A549 (cell line): ENCODE measurements around the gene GARS1. TPM values are rescaled to one million over a fixed set of nuclear protein-coding genes. Genes with fewer than 3 reads are reported as not detected.

Experiments used
- ATAC-seq, 2 experiments: fragments of 200-7000 bp in 1 of 2; fragments of >200 bp in 1 of 2; cut with Nextera tagmentation in 1 of 2; cut with Tn5 transposase in 1 of 2; 3 replicates each; pipeline versions ENCODE4 v1.8.0 to v1.9.1; 2018 to 2020; ENCODE audit warnings: mild to moderate bottlenecking in 1 of 2, moderate library complexity in 1 of 2
- CTCF ChIA-PET: fragments of 300-600 bp; sonication (Branson Sonifier 250); formaldehyde crosslinking; extraction: SDS; loops from one replicate; lab custom pipeline; 2021; ENCODE audit warnings: antibody characterized with exemption, inconsistent platforms; lab: Yijun Ruan, JAX
- POLR2A ChIA-PET: fragments of 350-600 bp; formaldehyde crosslinking; extraction: SDS; loops from one replicate; lab custom pipeline; 2021; ENCODE audit warnings: antibody characterized with exemption, inconsistent platforms; lab: Yijun Ruan, JAX
- DNase-seq, 2 experiments: peaks; one replicate each; pipeline versions ENCODE4 v3.0.0 to v3.0.0-alpha.2; 2011 to 2016; ENCODE audit warnings: low read depth in 1 of 2, low spot score in 1 of 2
- FAIRE-seq: peaks from 2 replicates; lab custom pipeline; 2011; peaks lifted over from hg19 to GRCh38; lab: Jason Lieb, UNC
- H3K27ac ChIP-seq, 2 experiments: fragments of >200 bp; sonication (Bioruptor Twin); formaldehyde crosslinking; 3 replicates each; pipeline ENCODE4 v1.5.1; 2016 to 2017
- H3K4me1 ChIP-seq: fragments of >200 bp; sonication (Bioruptor Twin); formaldehyde crosslinking; 3 replicates; pipeline ENCODE4 v1.6.1; 2016
- H3K4me2 ChIP-seq: fragments of >200 bp; sonication (Bioruptor Twin); formaldehyde crosslinking; 3 replicates; pipeline ENCODE4 v1.6.1; 2016
- H3K4me3 ChIP-seq: fragments of >200 bp; sonication (Bioruptor Twin); formaldehyde crosslinking; 3 replicates; pipeline ENCODE4 v1.5.1; 2016
- H3K9me3 ChIP-seq: fragments of >200 bp; sonication (Bioruptor Twin); formaldehyde crosslinking; 3 replicates; pipeline ENCODE4 v1.6.1; 2016
- CEBPB ChIP-seq, 2 experiments: fragments of >200 bp in 1 of 2; sonication (Bioruptor Twin) in 1 of 2; formaldehyde crosslinking in 1 of 2; IDR thresholded peaks; 2 replicates each; pipeline ENCODE4 v1.6.1; 2012 to 2016
- ELK1 ChIP-seq: fragments of 150-350 bp; IDR thresholded peaks from 2 replicates; pipeline ENCODE4 v1.6.1; 2014; ENCODE audit warnings: low read depth, mild to moderate bottlenecking, low read length
- FOSB ChIP-seq: fragments of 250-450 bp; sonication (Bioruptor Pico); IDR thresholded peaks from 2 replicates; pipeline ENCODE4 v1.5.0; 2020; ENCODE audit warnings: mild to moderate bottlenecking, moderate library complexity
- FOSL2 ChIP-seq, 2 experiments: fragments of 450-650 bp in 1 of 2; fragments of >200 bp in 1 of 2; sonication (Bioruptor Twin) in 1 of 2; formaldehyde crosslinking; IDR thresholded peaks; 2 replicates each; pipeline versions ENCODE4 v1.5.0 to v1.6.1; 2016 to 2020; ENCODE audit warnings: mild to moderate bottlenecking in 1 of 2, moderate library complexity in 1 of 2
- GATA3 ChIP-seq: IDR thresholded peaks from 2 replicates; pipeline ENCODE4 v1.6.1; 2012; ENCODE audit warnings: borderline replicate concordance
- HEYL ChIP-seq: fragments of 250-450 bp; sonication (Bioruptor Pico); IDR thresholded peaks from 2 replicates; pipeline ENCODE4 v1.8.0; 2021; ENCODE audit warnings: mild to moderate bottlenecking, moderate library complexity
- HMGXB4 ChIP-seq: fragments of 250-450 bp; sonication (Bioruptor Pico); IDR thresholded peaks from 2 replicates; pipeline ENCODE4 v1.5.0; 2021; ENCODE audit warnings: mild to moderate bottlenecking, moderate library complexity, borderline replicate concordance
- HOXA7 ChIP-seq: fragments of 250-450 bp; sonication (Bioruptor Pico); IDR thresholded peaks from 2 replicates; pipeline ENCODE4 v1.5.0; 2020; ENCODE audit warnings: mild to moderate bottlenecking, moderate library complexity
- JUNB ChIP-seq: fragments of >200 bp; sonication (Bioruptor Twin); formaldehyde crosslinking; IDR thresholded peaks from 2 replicates; pipeline ENCODE4 v1.6.1; 2016
- KDM1A ChIP-seq: fragments of 200-600 bp; sonication (generic); IDR thresholded peaks from 2 replicates; pipeline ENCODE4 v1.6.1; 2016; ENCODE audit warnings: low read depth, mild to moderate bottlenecking
- MAX ChIP-seq: IDR thresholded peaks from 2 replicates; pipeline ENCODE4 v1.6.1; 2012
- MAZ ChIP-seq: fragments of 150-350 bp; IDR thresholded peaks from 2 replicates; pipeline ENCODE4 v1.6.1; 2014; ENCODE audit warnings: antibody characterized with exemption, low read depth, low read length, borderline replicate concordance
- NFE2L2 ChIP-seq: fragments of 150-350 bp; conservative IDR thresholded peaks from 2 replicates; pipeline ENCODE4 v1.6.1; 2014; ENCODE audit warnings: low read length
- POLR2AphosphoS2 ChIP-seq: conservative IDR thresholded peaks from 2 replicates; pipeline ENCODE4 v1.6.1; 2012; ENCODE audit warnings: low read length, improper control_type of control experiment, inconsistent platforms
- REST ChIP-seq: fragments of 200-600 bp; sonication (generic); IDR thresholded peaks from 2 replicates; pipeline ENCODE4 v1.6.1; 2016; ENCODE audit warnings: antibody characterized with exemption, mild to moderate bottlenecking, moderate library complexity
- RFX5 ChIP-seq: fragments of 450-650 bp; IDR thresholded peaks from 2 replicates; pipeline ENCODE4 v1.7.1; 2014; ENCODE audit warnings: antibody characterized with exemption, mild to moderate bottlenecking, moderate library complexity
- SREBF2 ChIP-seq: fragments of 450-650 bp; IDR thresholded peaks from 2 replicates; pipeline ENCODE4 v1.6.1; 2014; ENCODE audit warnings: mild to moderate bottlenecking, moderate library complexity
- TFCP2L1 ChIP-seq: fragments of 250-450 bp; sonication (Bioruptor Pico); IDR thresholded peaks from 2 replicates; pipeline ENCODE4 v1.5.0; 2021; ENCODE audit warnings: mild to moderate bottlenecking
- USF2 ChIP-seq: fragments of 450-650 bp; IDR thresholded peaks from 2 replicates; pipeline ENCODE4 v1.6.1; 2014; ENCODE audit warnings: antibody characterized with exemption
- ZSCAN20 ChIP-seq: fragments of 250-450 bp; sonication (Bioruptor Pico); IDR thresholded peaks from 2 replicates; pipeline ENCODE4 v1.8.0; 2022; ENCODE audit warnings: mild to moderate bottlenecking, moderate library complexity
- WGBS: methylation state at CpG from one replicate; pipeline ENCODE4 v1.1.6; 2017; ENCODE audit errors: missing lambda C conversion rate; 5-methylcytosine and 5-hydroxymethylcytosine counted together
- polyA plus RNA-seq, 4 experiments: library from polyadenylated mRNA; depleted of rRNA in 3 of 4; stranded (reverse); fragments of >200 nt; fragmentation: RNase III in 1 of 4; extraction: RNeasy Plus Mini Kit Qiagen cat#74134 plus additional on column Dnase treatment in 1 of 4; gene quantifications; 2 replicates in 3 of 4; 3 replicates in 1 of 4; pipeline ENCODE4 v1.2.3, GENCODE V29; 2011 to 2017
- TF ChIP-seq, protein P1 (sequence below): fragments of >200 bp; sonication (Bioruptor Twin); formaldehyde crosslinking; IDR thresholded peaks from 3 replicates; pipeline ENCODE4 v1.6.1; 2016

The GARS1 gene
- polyA plus RNA-seq, 2 of the 4 experiments (the other 2 are of a cell fraction) = 134 to 608 TPM

DNA sequence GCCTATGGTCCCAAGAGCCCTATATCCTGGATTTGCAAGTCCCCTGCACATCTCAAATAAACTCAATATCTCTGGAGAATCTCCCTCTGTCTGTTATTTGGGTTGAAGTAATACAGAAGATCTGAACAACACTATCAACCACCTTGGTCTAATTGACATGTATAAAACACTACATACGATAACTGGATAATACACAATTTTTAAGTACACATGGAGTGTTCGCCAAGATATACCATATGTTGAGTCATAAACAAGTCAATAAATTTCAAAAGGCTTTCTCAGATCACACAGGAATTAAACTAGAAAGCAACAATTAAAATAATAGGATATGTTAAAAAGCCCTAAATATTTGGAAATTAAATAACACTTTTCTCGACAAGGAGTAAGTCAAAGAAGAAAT is 5.6 kb upstream of the GARS1 start:
- WGBS = 94% methylated on average over 3 of the region's 3 CpGs
- Histone ChIP-seq H3K4me1 (no peaks in the 10 kb centered on the region), H3K9me3 (no peaks in the 10 kb centered on the region), H3K27ac (no peak overlapping the region), H3K4me3 (no peak overlapping the region), H3K4me2 (no peak overlapping the region)
- CTCF ChIA-PET = interaction anchor here (0.9 to 2.6 kb wide), 2 partner anchors 16 to 25 kb away, joined by 3 to 8 read pairs; no protein-coding TSS in a partner anchor
- POLR2A ChIA-PET = no interaction called here
- ATAC-seq (no peak), DNase-seq (no peak), FAIRE-seq (no peak)
- no peak for TF ChIP-seq MAZ
- TF ChIP-seq RFX5 = no peak
- TF ChIP-seq USF2 = no peak
- no peak for TF ChIP-seq MAX
- no peak for TF ChIP-seq CEBPB (IDR thresholded peaks at IDR 0.05)
- no peak for TF ChIP-seq GATA3
- no peak for TF ChIP-seq FOSB (CRISPR knock-in tag)
- TF ChIP-seq SREBF2 = no peak
- no peak for TF ChIP-seq REST
- no peak for TF ChIP-seq HEYL (CRISPR knock-in tag)
- no peak for TF ChIP-seq ZSCAN20

DNA sequence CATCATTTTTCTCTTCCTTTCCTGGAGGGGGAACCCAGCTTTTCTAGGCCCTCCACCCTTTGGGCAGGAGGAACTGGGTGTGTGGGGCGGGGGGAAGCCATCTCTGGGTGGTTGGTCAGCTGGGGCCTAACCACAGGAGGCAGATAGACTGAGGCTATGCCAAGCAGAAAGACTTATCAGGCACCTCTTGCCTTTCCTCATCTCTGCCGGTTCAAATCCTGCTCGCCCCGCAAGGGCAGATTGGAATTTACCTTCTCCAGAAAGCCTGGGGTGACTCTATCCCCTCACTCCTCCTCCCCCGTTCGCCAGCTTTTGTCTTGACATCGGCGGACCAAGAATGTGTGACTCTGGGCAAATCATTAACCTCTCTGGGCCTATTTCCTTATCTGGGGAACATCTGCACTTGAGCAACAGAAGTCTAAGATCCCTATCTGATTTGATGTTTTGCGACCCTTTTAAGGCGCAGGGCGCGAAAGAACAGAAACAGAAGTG is 584 bp upstream of the GARS1 start:
- CTCF ChIA-PET = interaction anchor here (1.2 kb wide), 1 partner anchor 29 kb away, joined by 4 read pairs; no protein-coding TSS in a partner anchor
- no peaks in the 10 kb centered on the region for H3K9me3 ChIP-seq
- H3K27ac ChIP-seq = peak overlapping the region; percentile 97 to 99
- H3K4me3 ChIP-seq = peak overlapping the region; percentile 82
- DNase-seq (peak; percentile 46 to 76), ATAC-seq (peak; percentile 64 to 66), FAIRE-seq (no peak)
- H3K4me2 ChIP-seq = peak overlapping the region; percentile 86
- POLR2A ChIA-PET = interaction anchor here (0.6 to 1.3 kb wide), 2 partner anchors 14 to 29 kb away, joined by 4 read pairs; no protein-coding TSS in a partner anchor
- H3K4me1 ChIP-seq = peaks cover 20% of the 10 kb centered on the region; the same call in 2 of the 3 replicates
- TF ChIP-seq HOXA7 (CRISPR knock-in tag) = 0 out of 2 replicates have a peak, but pooled peaks have one; percentile 14
- no peak for TF ChIP-seq KDM1A
- TF ChIP-seq, all 56 proteins: peak for 1
- WGBS = 1% methylated on average over 12 of the region's 12 CpGs

DNA sequence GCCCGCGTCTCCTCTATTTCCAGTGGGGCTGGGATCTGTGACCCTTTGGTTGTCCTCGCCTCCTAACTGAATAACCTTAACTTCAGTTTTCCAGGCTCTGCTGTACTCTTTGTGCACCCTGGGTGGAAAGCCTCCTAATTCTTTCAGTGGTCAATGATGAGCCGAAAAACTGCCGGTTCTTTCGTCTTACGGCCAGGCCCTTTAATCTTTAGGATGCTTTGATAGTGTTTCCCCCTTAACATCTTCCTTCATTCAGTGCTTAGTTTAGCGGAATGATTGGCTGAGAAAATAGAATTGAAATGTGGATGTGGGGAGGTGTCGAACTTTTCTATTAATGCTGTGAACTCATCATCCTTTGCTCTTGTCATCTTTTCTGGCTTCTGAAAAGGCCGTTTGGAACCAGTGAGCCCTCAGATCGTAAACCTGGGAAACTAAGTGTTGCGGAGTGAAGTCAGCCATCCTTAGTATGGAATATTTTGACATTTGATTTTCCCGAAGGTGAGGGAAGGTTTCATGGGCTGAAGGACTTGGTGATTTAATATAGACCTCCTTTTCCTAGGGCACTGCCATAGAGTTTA is 847 bp downstream of the GARS1 start:
- peak overlapping the region; percentile 83 for H3K4me2 ChIP-seq
- TF ChIP-seq MAX = no peak
- no peak for TF ChIP-seq ELK1
- TF ChIP-seq JUNB = no peak
- TF ChIP-seq NFE2L2 = no peak
- no peak for TF ChIP-seq POLR2AphosphoS2
- no peak for TF ChIP-seq HMGXB4 (CRISPR knock-in tag)
- TF ChIP-seq, protein P1, sequence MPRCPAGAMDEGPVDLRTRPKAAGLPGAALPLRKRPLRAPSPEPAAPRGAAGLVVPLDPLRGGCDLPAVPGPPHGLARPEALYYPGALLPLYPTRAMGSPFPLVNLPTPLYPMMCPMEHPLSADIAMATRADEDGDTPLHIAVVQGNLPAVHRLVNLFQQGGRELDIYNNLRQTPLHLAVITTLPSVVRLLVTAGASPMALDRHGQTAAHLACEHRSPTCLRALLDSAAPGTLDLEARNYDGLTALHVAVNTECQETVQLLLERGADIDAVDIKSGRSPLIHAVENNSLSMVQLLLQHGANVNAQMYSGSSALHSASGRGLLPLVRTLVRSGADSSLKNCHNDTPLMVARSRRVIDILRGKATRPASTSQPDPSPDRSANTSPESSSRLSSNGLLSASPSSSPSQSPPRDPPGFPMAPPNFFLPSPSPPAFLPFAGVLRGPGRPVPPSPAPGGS = no peak
- no peak for TF ChIP-seq TFCP2L1 (CRISPR knock-in tag)
- no peak for TF ChIP-seq FOSL2 (IDR thresholded peaks at IDR 0.05)
- TF ChIP-seq FOSL2 (CRISPR knock-in tag; IDR thresholded peaks at IDR 0.05) = no peak
- peak overlapping the region; percentile 82 for H3K4me3 ChIP-seq
- ATAC-seq = peak; percentile 22 to 33; a peak in 4 of 6 replicates
- WGBS = 2% methylated on average over 13 of the region's 13 CpGs
- no peak for DNase-seq
- FAIRE-seq = no peak
- peak overlapping the region; percentile 97 to 99 for H3K27ac ChIP-seq
- ChIA-PET POLR2A (interaction anchor here (1.0 kb wide), 1 partner anchor 10 kb away, joined by 6 read pairs; no protein-coding TSS in a partner anchor), CTCF (interaction anchor here (0.9 to 1.0 kb wide), 2 partner anchors 18 to 31 kb away, joined by 3 read pairs; no protein-coding TSS in a partner anchor)
- no peaks in the 10 kb centered on the region for H3K9me3 ChIP-seq
- peaks cover 20% of the 10 kb centered on the region; the same call in 2 of the 3 replicates for H3K4me1 ChIP-seq
